ENCODE results near the gene RNASEH2B.

Gene RNASEH2B

DNA sequence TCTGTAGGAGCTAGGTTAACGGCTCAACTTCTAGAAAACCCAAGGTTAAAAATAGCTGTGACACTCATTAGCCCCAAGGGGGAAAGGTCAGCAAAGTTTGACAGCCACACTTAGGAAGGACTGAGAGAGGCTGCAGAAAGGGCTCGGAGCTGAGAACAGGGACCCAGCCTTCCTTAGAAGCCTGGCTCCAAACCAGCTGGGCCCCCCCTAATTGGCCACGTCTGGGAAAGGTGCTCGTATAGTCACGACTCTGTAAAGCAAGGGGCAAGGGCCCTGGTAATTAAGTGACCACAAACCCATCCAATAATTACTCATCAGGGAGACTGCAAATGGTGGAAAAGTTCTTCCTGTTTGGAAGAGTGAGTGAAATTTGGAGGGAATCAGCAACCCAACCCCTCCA, 90.5 kb downstream of the RNASEH2B start:
- H3K27ac ChIP-seq (ENCODE audit: low read length) = no peak overlapping the region
- no peaks in the 10 kb centered on the region for H3K27me3 ChIP-seq (ENCODE audit: insufficient read depth, low read length, poor library complexity)
- no peaks in the 10 kb centered on the region for H3K36me3 ChIP-seq (ENCODE audit: insufficient read depth, low read length)
- no peak overlapping the region for H2AFZ ChIP-seq (ENCODE audit: low read depth, low read length)
- H3K9me3 ChIP-seq (ENCODE audit: insufficient read depth, low read length, severe bottlenecking) = no peaks in the 10 kb centered on the region
- TF ChIP-seq CTCF (IDR thresholded peaks at IDR 0.05; ENCODE audit: borderline replicate concordance, extremely low read depth, low read length, poor library complexity, severe bottlenecking) = no peak
- TF ChIP-seq EZH2 (IDR thresholded peaks at IDR 0.05; ENCODE audit: borderline replicate concordance, low read depth, low read length, severe bottlenecking) = no peak
- H3K9ac ChIP-seq (ENCODE audit: low read depth, low read length) = no peak overlapping the region
- ATAC-seq (ENCODE audit: insufficient read depth, low read depth) (no peak), DNase-seq (no peak)
- no peaks in the 10 kb centered on the region for H3K4me1 ChIP-seq (ENCODE audit: insufficient read depth, low read length)
- no peak overlapping the region for H3K4me2 ChIP-seq (ENCODE audit: insufficient read depth, low read length)
- no peaks in the 10 kb centered on the region for H3K79me2 ChIP-seq (ENCODE audit: insufficient read depth, low read length)
- H3K4me3 ChIP-seq (ENCODE audit: low read depth in 1 of 2, low read length in 2 of 2) = no peak overlapping the region
- no peaks in the 10 kb centered on the region for H4K20me1 ChIP-seq (ENCODE audit: insufficient read depth, low read length)

DNA sequence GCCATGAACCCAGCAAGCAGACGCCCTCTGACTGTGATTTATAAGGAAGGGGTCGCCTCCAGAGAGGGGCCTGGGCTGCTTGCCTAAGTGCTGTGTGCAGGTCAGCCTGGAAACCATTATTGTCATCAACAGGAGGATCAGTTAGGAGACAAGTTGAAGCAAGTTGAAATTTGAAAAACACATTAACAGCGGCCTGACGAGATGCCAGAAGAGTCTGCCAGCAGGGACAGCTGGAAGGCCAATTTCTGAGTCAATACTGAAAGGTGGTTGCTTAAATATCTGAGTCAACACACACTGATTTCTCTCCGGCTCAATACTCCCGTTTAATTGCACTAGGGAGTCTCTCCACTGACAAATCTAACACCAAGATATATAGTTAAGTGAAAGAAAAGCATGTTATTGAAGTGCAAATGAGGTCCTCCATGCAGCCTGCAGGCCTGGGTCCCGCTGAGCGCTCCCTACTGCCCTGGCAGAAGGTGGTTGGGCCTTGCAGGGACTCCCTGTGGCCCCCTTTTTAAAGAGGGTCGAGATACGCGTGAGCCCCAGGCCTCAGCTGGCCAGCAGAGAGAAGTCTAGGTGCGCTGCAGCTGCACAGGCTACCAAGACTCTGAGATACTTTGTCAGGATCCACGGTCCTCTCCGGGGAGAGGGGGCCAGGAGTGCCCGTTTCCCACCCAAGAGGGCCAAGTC, 91.1 kb downstream of the RNASEH2B start:
- no peaks in the 10 kb centered on the region for H3K36me3 ChIP-seq (ENCODE audit: insufficient read depth, low read length)
- H3K4me3 ChIP-seq (ENCODE audit: low read depth in 1 of 2, low read length in 2 of 2) = no peak overlapping the region
- ATAC-seq (ENCODE audit: insufficient read depth, low read depth) (no peak), DNase-seq (no peak)
- no peaks in the 10 kb centered on the region for H3K4me1 ChIP-seq (ENCODE audit: insufficient read depth, low read length)
- no peak for TF ChIP-seq CTCF (IDR thresholded peaks at IDR 0.05; ENCODE audit: borderline replicate concordance, extremely low read depth, low read length, poor library complexity, severe bottlenecking)
- TF ChIP-seq EZH2 (IDR thresholded peaks at IDR 0.05; ENCODE audit: borderline replicate concordance, low read depth, low read length, severe bottlenecking) = no peak
- H3K79me2 ChIP-seq (ENCODE audit: insufficient read depth, low read length) = no peaks in the 10 kb centered on the region
- no peaks in the 10 kb centered on the region for H4K20me1 ChIP-seq (ENCODE audit: insufficient read depth, low read length)
- no peak overlapping the region for H2AFZ ChIP-seq (ENCODE audit: low read depth, low read length)
- no peaks in the 10 kb centered on the region for H3K27me3 ChIP-seq (ENCODE audit: insufficient read depth, low read length, poor library complexity)
- no peaks in the 10 kb centered on the region for H3K9me3 ChIP-seq (ENCODE audit: insufficient read depth, low read length, severe bottlenecking)
- no peak overlapping the region for H3K4me2 ChIP-seq (ENCODE audit: insufficient read depth, low read length)
- H3K9ac ChIP-seq (ENCODE audit: low read depth, low read length) = no peak overlapping the region
- H3K27ac ChIP-seq (ENCODE audit: low read length) = no peak overlapping the region

DNA sequence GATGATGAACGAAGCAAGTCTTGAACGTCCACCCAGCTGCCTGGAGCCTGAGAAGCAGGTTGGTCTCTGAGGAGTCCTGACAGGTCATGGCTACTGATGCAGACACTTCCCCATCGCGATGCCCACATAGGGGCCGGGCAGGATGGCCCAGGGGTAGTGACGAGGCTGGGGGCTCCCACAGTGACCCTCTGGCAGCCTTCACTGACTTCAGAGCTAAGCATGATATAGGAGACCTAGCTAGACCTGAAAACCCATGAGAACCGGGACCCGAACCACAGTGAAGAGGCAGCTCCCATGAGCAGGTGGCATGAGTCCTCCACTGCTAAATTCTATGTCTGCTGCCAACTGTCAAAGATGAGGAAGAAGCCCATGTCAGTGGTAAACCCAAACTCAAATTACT, 91.7 kb downstream of the RNASEH2B start:
- no peak overlapping the region for H3K27ac ChIP-seq (ENCODE audit: low read length)
- H3K4me2 ChIP-seq (ENCODE audit: insufficient read depth, low read length) = no peak overlapping the region
- H3K9ac ChIP-seq (ENCODE audit: low read depth, low read length) = no peak overlapping the region
- no peaks in the 10 kb centered on the region for H4K20me1 ChIP-seq (ENCODE audit: insufficient read depth, low read length)
- H3K4me3 ChIP-seq (ENCODE audit: low read depth in 1 of 2, low read length in 2 of 2) = no peak overlapping the region
- no peaks in the 10 kb centered on the region for H3K9me3 ChIP-seq (ENCODE audit: insufficient read depth, low read length, severe bottlenecking)
- no peaks in the 10 kb centered on the region for H3K4me1 ChIP-seq (ENCODE audit: insufficient read depth, low read length)
- ATAC-seq (ENCODE audit: insufficient read depth, low read depth) (no peak), DNase-seq (no peak)
- no peaks in the 10 kb centered on the region for H3K79me2 ChIP-seq (ENCODE audit: insufficient read depth, low read length)
- no peaks in the 10 kb centered on the region for H3K36me3 ChIP-seq (ENCODE audit: insufficient read depth, low read length)
- TF ChIP-seq EZH2 (IDR thresholded peaks at IDR 0.05; ENCODE audit: borderline replicate concordance, low read depth, low read length, severe bottlenecking) (no peak), CTCF (IDR thresholded peaks at IDR 0.05; ENCODE audit: borderline replicate concordance, extremely low read depth, low read length, poor library complexity, severe bottlenecking) (no peak)
- no peak overlapping the region for H2AFZ ChIP-seq (ENCODE audit: low read depth, low read length)
- no peaks in the 10 kb centered on the region for H3K27me3 ChIP-seq (ENCODE audit: insufficient read depth, low read length, poor library complexity)

Data from DND-41 (cell line).